Peyer's patch (tissue), 4 donors: ENCODE results near the gene EPHA2. TPM values are rescaled to one million over a fixed set of nuclear protein-coding genes. Genes with fewer than 3 reads are reported as not detected.

ENCODE experiments used
- DNase-seq, 3 donors: peaks; one replicate each; pipeline ENCODE4 v3.0.0-alpha.2; 2017 to 2019
- H3K27ac ChIP-seq, 4 donors: fragments of 200-600 bp; sonication (generic); one replicate each; pipeline ENCODE4 v1.5.1; 2016 to 2019
- H3K27me3 ChIP-seq, 2 donors: fragments of 200-600 bp; sonication (generic); one replicate each; pipeline ENCODE4 v1.5.1; 2019
- H3K36me3 ChIP-seq, 3 donors: fragments of 200-600 bp; sonication (generic); one replicate each; pipeline ENCODE4 v1.5.1; 2016 to 2019
- H3K4me1 ChIP-seq, 4 donors: fragments of 200-600 bp; sonication (generic); one replicate each; pipeline ENCODE4 v1.5.1; 2016 to 2019
- H3K4me3 ChIP-seq, 4 donors: fragments of 200-600 bp; sonication (generic); 1 replicate in 3 of 4; 2 replicates in 1 of 4; pipeline ENCODE4 v1.5.1; 2016 to 2019; ENCODE audit warnings: mild to moderate bottlenecking in 1 of 4
- H3K9me3 ChIP-seq, 4 donors: fragments of 200-600 bp; sonication (generic); one replicate each; pipeline ENCODE4 v1.5.1; 2016 to 2019; ENCODE audit warnings: mild to moderate bottlenecking in 1 of 4
- CTCF ChIP-seq, 6 experiments: fragments of 450-650 bp in 4 of 6; fragments of 200-600 bp in 2 of 6; sonication (generic) in 1 of 6; IDR thresholded peaks; one replicate each; pipeline ENCODE4 v1.5.1; 2017 to 2019; ENCODE audit warnings: antibody characterized with exemption in 6 of 6, mild to moderate bottlenecking in 3 of 6, moderate library complexity in 1 of 6
- POLR2A ChIP-seq, 2 donors: fragments of 450-650 bp; IDR thresholded peaks; one replicate each; pipeline ENCODE4 v1.5.1; 2017; ENCODE audit warnings: antibody characterized with exemption in 2 of 2, mild to moderate bottlenecking in 2 of 2, moderate library complexity in 2 of 2
- total RNA-seq, 4 donors: library from RNA; depleted of rRNA; stranded (reverse); fragments of >200 nt; gene quantifications; one replicate each; pipeline ENCODE4 v1.1.0, GENCODE V29; 2016

Gene EPHA2
- total RNA-seq, 4 donors from 2014 or later = 23.5 to 42.6 (median 35.5) TPM

- peak; percentile 61 to 87 (median 82) for DNase-seq
Measured at GRCh38 chr1:16162163-16162822, 6.4 kb upstream of the EPHA2 start.

GRCh38 chr1:16161717-16162116, 5.8 kb upstream of the EPHA2 start:
- Histone ChIP-seq H3K4me1 (peaks cover 0 to 35% (median 6%) of the 10 kb centered on the region in 4 donors), H3K36me3 (no peaks in the 10 kb centered on the region), H3K27me3 (no peaks in the 10 kb centered on the region), H3K4me3 (no peak overlapping the region), H3K27ac (peak overlapping the region in 3 of 4 donors; percentile 26 to 84 (median 28)), H3K9me3 (no peaks in the 10 kb centered on the region)
- TF ChIP-seq POLR2A (IDR thresholded peaks at IDR 0.05) (peak in 1 of 2 donors; percentile 22), CTCF (IDR thresholded peaks at IDR 0.05) (no peak)
- DNase-seq = peak in 2 of 3 donors; percentile 54 to 71

More at GRCh38 chr1:16162163-16162822, 6.4 kb upstream of the EPHA2 start:
- Histone ChIP-seq H3K4me1 (peaks cover 0 to 37% (median 6%) of the 10 kb centered on the region in 4 donors), H3K9me3 (no peaks in the 10 kb centered on the region), H3K27ac (peak overlapping the region in 3 of 4 donors; percentile 26 to 84 (median 28)), H3K36me3 (no peaks in the 10 kb centered on the region), H3K27me3 (no peaks in the 10 kb centered on the region), H3K4me3 (peak overlapping the region; percentile 9 to 34 (median 20))
- TF ChIP-seq CTCF (IDR thresholded peaks at IDR 0.05) (no peak), POLR2A (IDR thresholded peaks at IDR 0.05) (no peak)

GRCh38 chr1:16158993-16159831, 3.3 kb upstream of the EPHA2 start:
- peak overlapping the region in 2 of 4 donors; percentile 57 to 66 for H3K27ac ChIP-seq
- no peaks in the 10 kb centered on the region for H3K9me3 ChIP-seq
- H3K36me3 ChIP-seq = no peaks in the 10 kb centered on the region
- H3K27me3 ChIP-seq = no peaks in the 10 kb centered on the region
- no peak overlapping the region for H3K4me3 ChIP-seq
- TF ChIP-seq POLR2A (IDR thresholded peaks at IDR 0.05) (peak in 1 of 2 donors; percentile 48), CTCF (IDR thresholded peaks at IDR 0.05) (no peak)
- peak in 2 of 3 donors; percentile 67 to 75 for DNase-seq
- peaks cover 0 to 23% (median 17%) of the 10 kb centered on the region in 4 donors for H3K4me1 ChIP-seq

- TF ChIP-seq POLR2A (IDR thresholded peaks at IDR 0.05) = no peak
- no peak for TF ChIP-seq CTCF (IDR thresholded peaks at IDR 0.05)
- no peaks in the 10 kb centered on the region for H3K36me3 ChIP-seq
- DNase-seq = no peak
- peaks cover 0 to 31% (median 17%) of the 10 kb centered on the region in 4 donors for H3K4me1 ChIP-seq
- no peak overlapping the region for H3K4me3 ChIP-seq
- no peaks in the 10 kb centered on the region for H3K27me3 ChIP-seq
- no peak overlapping the region for H3K27ac ChIP-seq
- H3K9me3 ChIP-seq = no peaks in the 10 kb centered on the region
Measured at GRCh38 chr1:16158025-16158424, 2.2 kb upstream of the EPHA2 start.

- H3K27ac ChIP-seq = peak overlapping the region; percentile 68 to 94 (median 88)
- DNase-seq = no peak
- peaks cover 0 to 29% (median 11%) of the 10 kb centered on the region in 4 donors for H3K4me1 ChIP-seq
- H3K27me3 ChIP-seq = no peaks in the 10 kb centered on the region
- no peaks in the 10 kb centered on the region for H3K36me3 ChIP-seq
- no peaks in the 10 kb centered on the region for H3K9me3 ChIP-seq
- TF ChIP-seq POLR2A (IDR thresholded peaks at IDR 0.05) (no peak), CTCF (IDR thresholded peaks at IDR 0.05) (no peak)
- H3K4me3 ChIP-seq = peak overlapping the region in 1 of 4 donors; percentile 75
Measured at GRCh38 chr1:16156848-16157495, 1.1 kb upstream of the EPHA2 start.
